GM18502 (cell line): ENCODE measurements around the gene GALNT17.
"Not testable (repeated sequence)": the region's sequence is repeated elsewhere in the genome, so short reads cannot be mapped to it uniquely, and the experiment has no call there.

ENCODE experiments used
- ATAC-seq: cut with Tn5 transposase; IDR thresholded peaks from one replicate; pipeline ENCODE4 v1.9.1; 2021; ENCODE audit warnings: mild to moderate bottlenecking; ENCODE audit not compliant: unreplicated experiment, poor library complexity

GALNT17 gene

GRCh38 chr7:71229148-71229547 is 97.2 kb downstream of the GALNT17 start:
- ATAC-seq: no peak

GRCh38 chr7:71229699-71230098 is 97.8 kb downstream of the GALNT17 start:
- ATAC-seq: no peak

GRCh38 chr7:71235253-71235652 is 103.3 kb downstream of the GALNT17 start:
- ATAC-seq: no peak

- ATAC-seq: no peak
Observed at GRCh38 chr7:71236230-71237105, 104.5 kb downstream of the GALNT17 start.

- no peak for ATAC-seq
Observed at GRCh38 chr7:71237945-71238344, 106.0 kb downstream of the GALNT17 start.

- ATAC-seq: no peak
Observed at GRCh38 chr7:71238581-71239295, 106.8 kb downstream of the GALNT17 start.

GRCh38 chr7:71239586-71240268 is 107.8 kb downstream of the GALNT17 start:
- ATAC-seq: no peak

- ATAC-seq: no peak
Observed at GRCh38 chr7:71243736-71244410, 111.9 kb downstream of the GALNT17 start.

- ATAC-seq: no peak
Observed at GRCh38 chr7:71245038-71245437, 113.1 kb downstream of the GALNT17 start.

GRCh38 chr7:71251706-71252105 is 119.8 kb downstream of the GALNT17 start:
- ATAC-seq: no peak

GRCh38 chr7:71254751-71255150 is 122.8 kb downstream of the GALNT17 start:
- ATAC-seq: no peak

- no peak for ATAC-seq
Observed at GRCh38 chr7:71255537-71256178, 123.7 kb downstream of the GALNT17 start.

- ATAC-seq: no peak
Observed at GRCh38 chr7:71261066-71261465, 129.1 kb downstream of the GALNT17 start.

- ATAC-seq: not testable (repeated sequence)
Observed at GRCh38 chr7:71262834-71263233, 130.9 kb downstream of the GALNT17 start.

- no peak for ATAC-seq
Observed at GRCh38 chr7:71264005-71264404, 132.1 kb downstream of the GALNT17 start.

- no peak for ATAC-seq
Observed at GRCh38 chr7:71266912-71267311, 135.0 kb downstream of the GALNT17 start.

GRCh38 chr7:71267734-71268469 is 136.0 kb downstream of the GALNT17 start:
- no peak for ATAC-seq

- ATAC-seq: no peak
Observed at GRCh38 chr7:71270558-71270957, 138.6 kb downstream of the GALNT17 start.

GRCh38 chr7:71271203-71271602 is 139.3 kb downstream of the GALNT17 start:
- no peak for ATAC-seq
